GM12872 (cell line): ENCODE results near the gene GGN.

ENCODE experiments used
- TF ChIP-seq, protein P1 (sequence below): IDR thresholded peaks from 3 replicates; pipeline ENCODE4 v1.5.1; 2011; ENCODE audit warnings: low read depth, mild to moderate bottlenecking, low read length, moderate library complexity; ENCODE audit not compliant: insufficient read depth

GGN gene

DNA sequence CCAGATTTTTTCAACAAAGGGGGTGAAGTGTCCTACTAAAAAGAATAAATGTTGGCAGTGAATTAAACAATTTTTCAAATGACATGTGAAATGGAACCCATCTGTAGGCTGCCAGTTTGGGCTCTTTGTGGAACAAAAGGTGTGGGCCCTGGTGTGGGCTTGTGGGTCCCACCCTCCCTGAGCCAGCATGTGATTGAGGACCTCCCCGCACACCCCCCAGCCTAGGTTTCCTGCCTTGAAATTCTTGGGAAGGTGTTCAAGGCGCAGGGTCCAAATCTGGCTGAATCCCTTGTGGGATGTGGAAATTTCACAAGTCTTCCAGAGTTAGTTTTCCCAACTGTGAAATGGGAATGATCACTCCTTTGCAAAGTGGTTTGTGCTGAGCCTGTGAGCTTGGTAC lies 4.1 kb downstream of the GGN start:
- TF ChIP-seq, protein P1, sequence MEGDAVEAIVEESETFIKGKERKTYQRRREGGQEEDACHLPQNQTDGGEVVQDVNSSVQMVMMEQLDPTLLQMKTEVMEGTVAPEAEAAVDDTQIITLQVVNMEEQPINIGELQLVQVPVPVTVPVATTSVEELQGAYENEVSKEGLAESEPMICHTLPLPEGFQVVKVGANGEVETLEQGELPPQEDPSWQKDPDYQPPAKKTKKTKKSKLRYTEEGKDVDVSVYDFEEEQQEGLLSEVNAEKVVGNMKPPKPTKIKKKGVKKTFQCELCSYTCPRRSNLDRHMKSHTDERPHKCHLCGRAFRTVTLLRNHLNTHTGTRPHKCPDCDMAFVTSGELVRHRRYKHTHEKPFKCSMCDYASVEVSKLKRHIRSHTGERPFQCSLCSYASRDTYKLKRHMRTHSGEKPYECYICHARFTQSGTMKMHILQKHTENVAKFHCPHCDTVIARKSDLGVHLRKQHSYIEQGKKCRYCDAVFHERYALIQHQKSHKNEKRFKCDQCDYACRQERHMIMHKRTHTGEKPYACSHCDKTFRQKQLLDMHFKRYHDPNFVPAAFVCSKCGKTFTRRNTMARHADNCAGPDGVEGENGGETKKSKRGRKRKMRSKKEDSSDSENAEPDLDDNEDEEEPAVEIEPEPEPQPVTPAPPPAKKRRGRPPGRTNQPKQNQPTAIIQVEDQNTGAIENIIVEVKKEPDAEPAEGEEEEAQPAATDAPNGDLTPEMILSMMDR, result no peak

GRCh38 chr19:38383184-38383583 lies 4.7 kb downstream of the GGN start:
- TF ChIP-seq, protein P1, result no peak

DNA sequence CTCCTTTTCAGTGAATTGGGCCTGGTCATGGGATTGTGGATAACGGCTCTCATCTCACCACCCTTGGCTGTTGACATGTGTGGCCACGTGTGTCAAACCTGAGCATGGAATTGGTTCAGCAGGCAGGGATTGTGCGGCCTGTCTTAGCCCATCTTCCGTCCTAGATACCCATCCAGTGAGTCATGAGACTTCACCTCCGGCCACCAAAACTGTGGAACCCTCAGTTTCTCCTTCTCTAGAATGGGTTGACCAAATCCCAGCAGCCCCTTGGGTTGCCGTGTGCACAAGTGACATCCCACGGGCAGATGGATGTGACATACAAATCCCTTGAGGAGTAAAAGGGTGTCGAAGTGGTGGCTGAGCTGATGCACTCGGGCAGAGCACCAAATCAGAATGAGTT lies 6.7 kb downstream of the GGN start:
- TF ChIP-seq, protein P1, result no peak

DNA sequence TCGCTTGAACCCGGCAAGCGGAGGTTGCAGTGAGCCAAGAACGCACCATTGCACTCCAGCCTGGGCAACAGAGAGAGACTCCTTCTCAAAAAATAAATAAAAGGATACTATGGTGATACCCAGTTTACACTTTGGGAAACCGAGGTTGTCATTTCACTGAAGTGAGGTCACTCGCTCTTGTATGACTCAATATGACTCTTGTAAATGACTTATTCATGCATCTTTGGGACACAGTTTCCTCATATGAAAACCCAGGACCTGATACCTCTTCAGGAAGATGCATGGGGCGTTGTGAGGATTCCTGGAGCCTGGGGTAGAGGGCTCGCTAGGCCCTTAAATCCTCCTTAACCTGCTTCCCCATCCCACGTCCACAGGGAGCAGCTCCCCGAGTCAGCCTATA lies 9.0 kb downstream of the GGN start:
- TF ChIP-seq, protein P1, result no peak

DNA sequence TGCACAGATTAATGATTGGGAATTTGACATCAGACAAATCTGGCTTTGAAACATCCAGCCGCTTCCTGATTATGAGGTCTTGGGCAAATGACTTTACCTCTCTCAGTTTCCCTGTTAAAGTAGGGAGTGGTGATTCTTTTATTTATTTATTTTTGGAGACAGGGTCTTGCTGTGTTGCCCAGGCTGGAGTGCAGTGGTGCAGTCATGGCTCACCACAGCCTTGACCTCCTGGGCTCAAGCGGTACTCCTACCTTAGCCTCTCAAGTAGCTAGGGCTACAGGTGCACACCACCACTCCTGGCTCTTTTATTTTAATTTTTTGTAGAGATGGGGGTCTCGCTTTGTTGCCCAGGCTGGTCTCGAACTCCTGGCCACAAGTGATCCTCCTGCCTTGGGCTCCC lies 10.8 kb downstream of the GGN start:
- TF ChIP-seq, protein P1, result no peak

DNA sequence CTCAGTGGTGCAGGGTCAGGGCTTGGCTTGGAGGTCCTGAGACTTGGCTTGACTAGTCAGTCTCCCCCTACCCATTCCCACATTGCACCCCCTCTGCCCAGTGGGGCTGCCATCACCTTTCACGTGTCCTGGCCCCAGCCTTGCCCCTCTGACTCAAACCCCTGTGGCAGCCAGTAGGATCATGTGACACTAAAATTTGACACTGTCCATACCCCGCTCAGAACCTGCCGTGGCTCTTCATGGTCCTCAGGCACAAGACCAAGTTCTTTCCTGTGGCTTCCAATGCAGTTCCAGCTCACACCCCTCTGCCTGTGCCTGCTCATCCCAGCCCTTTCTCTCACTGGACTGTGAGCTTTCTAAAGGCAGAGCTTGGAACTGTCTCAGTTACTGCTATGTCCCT lies 11.3 kb downstream of the GGN start:
- TF ChIP-seq, protein P1, result no peak

DNA sequence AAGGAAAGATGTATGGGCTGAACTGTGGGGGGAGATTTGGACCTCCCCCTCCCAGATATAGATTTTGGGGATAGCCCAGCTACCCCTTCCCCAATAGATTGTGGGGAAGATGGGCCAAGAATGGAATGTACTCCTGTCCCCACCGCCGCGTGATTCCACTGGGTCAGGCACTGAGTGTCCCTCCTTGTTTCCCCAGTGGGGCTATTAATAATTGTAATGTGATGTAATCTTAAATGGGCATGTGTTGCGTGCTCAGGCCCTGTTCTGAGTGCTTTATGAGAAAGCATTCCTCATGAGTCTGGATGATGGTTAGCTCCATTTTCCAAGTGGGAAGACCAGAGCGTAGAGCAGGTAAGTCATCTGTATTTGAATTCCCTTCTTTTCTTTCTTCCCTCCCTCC lies 12.1 kb downstream of the GGN start:
- TF ChIP-seq, protein P1, result no peak

- TF ChIP-seq, protein P1, result no peak
Measured at GRCh38 chr19:38375098-38375493, 12.7 kb downstream of the GGN start.
